Measurements from ENCODE around the gene SORT1.

- TF ChIP-seq CTCF (IDR thresholded peaks at IDR 0.05; ENCODE audit: low read depth, low read length) (no peak), EZH2phosphoT487 (IDR thresholded peaks at IDR 0.05; ENCODE audit: low read depth) (no peak)
Observed at GRCh38 chr1:109268431-109269211, 129.1 kb downstream of the SORT1 start.
